Right cardiac atrium (tissue), 5 donors: Measurements from ENCODE around the gene SIAH2. TPM values are rescaled to one million over a fixed set of nuclear protein-coding genes. Genes with fewer than 3 reads are reported as not detected.

Experiments
- ATAC-seq, 2 donors: fragments of 200-7000 bp; cut with Tn5 transposase; one replicate each; pipeline versions ENCODE4 v1.8.0 to v1.9.1; 2020; ENCODE audit warnings: moderate library complexity in 2 of 2, mild to moderate bottlenecking in 1 of 2
- DNase-seq, 3 donors: peaks; one replicate each; pipeline ENCODE4 v3.0.0-alpha.2; 2020
- H3K27ac ChIP-seq: one replicate; pipeline ENCODE4 v1.5.1; 2013; ENCODE audit warnings: mild to moderate bottlenecking, low read length, control low read depth, moderate library complexity
- H3K27me3 ChIP-seq: one replicate; pipeline ENCODE4 v1.6.1; 2013; ENCODE audit not compliant: control insufficient read depth, insufficient read depth
- H3K4me1 ChIP-seq: one replicate; pipeline ENCODE4 v1.6.1; 2013; ENCODE audit warnings: low read length; ENCODE audit not compliant: control insufficient read depth, insufficient read depth
- H3K4me3 ChIP-seq: one replicate; pipeline ENCODE4 v1.5.1; 2013; ENCODE audit warnings: low read length, control low read depth
- H3K9me3 ChIP-seq: one replicate; pipeline ENCODE4 v1.6.1; 2013; ENCODE audit warnings: low read length; ENCODE audit not compliant: control insufficient read depth
- WGBS: extraction: QIAGEN DNeasy Blood & Tissue Kit; methylation state at CpG from one replicate; pipeline ENCODE4 v1.1.7; 2013; 5-methylcytosine and 5-hydroxymethylcytosine counted together
- intact Hi-C, 4 donors: fragments of 100-400 bp; cut with DNase I; formaldehyde crosslinking; loops; one replicate each; pipeline versions ENCODE4 v1.11.0 to v1.14.0; 2022 to 2023
- polyA plus RNA-seq: library from polyadenylated mRNA; stranded (reverse); fragments of 200-250 nt; gene quantifications from one replicate; pipeline ENCODE4 v1.2.3, GENCODE V29; 2013
- total RNA-seq, 4 donors: library from RNA; stranded (reverse); fragmentation: NEBNext Ultra II Directional; extraction: Animal tissue kit (Norgen Biotek cat#: 25700); gene quantifications; one replicate each; pipeline ENCODE4 v1.2.1, GENCODE V29; 2021
- donor health status: healthy with polysubstance abuse.
- donor health status: DM: no; HTN: yes; CAD: no.
- donor health status: DM: no; HTN: no; CAD: no.
- donor health status: DM: no; HTN: yes; CAD: no; lungs with severe emphysema.
- donor health status: DM: yes; HTN: yes; CAD: no.

Gene SIAH2
- total and polyA plus RNA-seq, 5 donors: 9.9 to 18.6 (median 17.9) TPM

DNA sequence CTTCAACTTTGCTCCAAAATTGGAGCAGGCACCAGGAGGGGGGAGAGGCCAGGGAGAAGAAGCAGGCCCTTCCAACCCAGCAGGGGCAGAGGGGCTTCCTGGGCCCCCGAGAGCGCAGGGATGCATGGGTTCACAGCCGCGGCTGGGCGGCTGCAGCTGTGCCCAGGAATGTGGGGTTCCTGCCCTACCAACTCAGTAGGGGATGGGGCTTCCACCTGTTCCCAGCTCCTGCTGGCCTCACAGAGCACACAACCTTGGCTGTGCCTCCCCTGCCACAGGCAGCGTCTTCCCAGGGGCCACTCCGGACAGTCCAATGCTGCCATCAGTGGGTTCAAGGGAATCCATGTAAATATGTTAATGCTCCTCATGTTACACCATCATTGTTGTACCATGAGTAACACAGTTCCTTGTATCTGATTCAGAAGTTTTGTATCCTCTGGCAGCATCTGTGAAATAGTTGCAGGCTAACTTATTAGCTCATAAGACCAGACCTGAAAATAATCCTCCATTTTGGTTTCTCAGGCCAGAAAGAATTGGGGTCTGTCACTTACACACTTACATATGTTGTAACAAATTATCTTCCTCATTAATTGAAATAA is 12.1 kb upstream of the SIAH2 start:
- intact Hi-C loops: no loop called here

GRCh38 chr3:150773616-150774192 is 10.7 kb upstream of the SIAH2 start:
- 93% methylated on average over 14 of the region's 14 CpGs for WGBS
- H3K27ac ChIP-seq: no peak overlapping the region
- intact Hi-C loops: no loop called here
- no peak for DNase-seq
- no peaks in the 10 kb centered on the region for H3K27me3 ChIP-seq
- H3K4me3 ChIP-seq: no peak overlapping the region
- H3K9me3 ChIP-seq: no peaks in the 10 kb centered on the region
- H3K4me1 ChIP-seq: peaks cover 6% of the 10 kb centered on the region
- ATAC-seq: no peak

More for the DNA sequence above, 12.1 kb upstream of the SIAH2 start:
- H3K27ac ChIP-seq: no peak overlapping the region
- WGBS: 96% methylated on average over 7 of the region's 7 CpGs
- peaks cover 6% of the 10 kb centered on the region for H3K4me1 ChIP-seq
- H3K9me3 ChIP-seq: no peaks in the 10 kb centered on the region
- H3K4me3 ChIP-seq: no peak overlapping the region
- H3K27me3 ChIP-seq: no peaks in the 10 kb centered on the region
- ATAC-seq (no peak), DNase-seq (no peak)

DNA sequence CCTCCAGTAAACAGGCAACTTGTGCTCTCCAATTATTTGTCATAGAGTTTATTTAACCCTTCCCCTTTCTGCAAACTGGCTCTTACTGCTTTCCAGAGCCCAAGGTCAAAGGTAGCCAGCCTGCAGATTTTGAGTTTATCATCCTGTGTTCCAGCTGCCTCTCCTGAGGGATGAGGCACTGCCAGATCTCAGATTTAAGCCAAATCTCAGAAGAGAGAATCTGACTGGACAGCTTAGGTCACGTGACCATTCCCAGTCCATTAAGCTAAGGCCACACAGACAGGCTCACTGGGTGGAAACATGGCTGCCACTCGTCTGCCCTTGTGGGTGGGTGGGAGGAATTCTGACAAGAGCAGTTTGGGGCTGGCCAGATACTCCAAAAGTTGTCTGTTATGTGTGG is 8.6 kb upstream of the SIAH2 start:
- ATAC-seq (no peak), DNase-seq (no peak)
- no peak overlapping the region for H3K4me3 ChIP-seq
- H3K27ac ChIP-seq: no peak overlapping the region
- no peaks in the 10 kb centered on the region for H3K9me3 ChIP-seq
- H3K4me1 ChIP-seq: peaks cover 6% of the 10 kb centered on the region
- intact Hi-C loops: no loop called here
- no peaks in the 10 kb centered on the region for H3K27me3 ChIP-seq
- 70% methylated on average over 2 of the region's 2 CpGs for WGBS

DNA sequence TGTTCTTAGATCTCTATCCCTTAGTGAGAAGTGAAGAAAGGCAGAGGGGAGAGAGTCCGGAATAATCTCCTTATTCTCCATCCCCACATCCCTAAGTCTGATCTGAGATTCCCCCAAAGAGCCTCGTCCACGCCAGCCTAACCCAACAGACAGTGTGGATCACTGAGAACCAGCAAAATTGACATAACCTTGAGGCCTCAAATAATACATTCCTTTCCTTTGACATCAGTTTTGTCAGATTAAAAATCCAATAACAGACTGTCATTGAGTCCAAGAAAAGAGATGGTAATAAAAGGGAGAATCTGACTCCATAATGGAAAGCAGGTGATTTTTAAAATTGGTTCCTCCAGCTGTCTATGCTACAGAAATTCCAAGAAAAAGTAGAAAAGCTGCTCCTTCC is 7.7 kb upstream of the SIAH2 start:
- no peaks in the 10 kb centered on the region for H3K27me3 ChIP-seq
- H3K4me3 ChIP-seq: no peak overlapping the region
- intact Hi-C loops: no loop called here
- no peaks in the 10 kb centered on the region for H3K9me3 ChIP-seq
- 75% methylated on average over 3 of the region's 3 CpGs for WGBS
- ATAC-seq (no peak), DNase-seq (no peak)
- no peak overlapping the region for H3K27ac ChIP-seq
- peaks cover 6% of the 10 kb centered on the region for H3K4me1 ChIP-seq

DNA sequence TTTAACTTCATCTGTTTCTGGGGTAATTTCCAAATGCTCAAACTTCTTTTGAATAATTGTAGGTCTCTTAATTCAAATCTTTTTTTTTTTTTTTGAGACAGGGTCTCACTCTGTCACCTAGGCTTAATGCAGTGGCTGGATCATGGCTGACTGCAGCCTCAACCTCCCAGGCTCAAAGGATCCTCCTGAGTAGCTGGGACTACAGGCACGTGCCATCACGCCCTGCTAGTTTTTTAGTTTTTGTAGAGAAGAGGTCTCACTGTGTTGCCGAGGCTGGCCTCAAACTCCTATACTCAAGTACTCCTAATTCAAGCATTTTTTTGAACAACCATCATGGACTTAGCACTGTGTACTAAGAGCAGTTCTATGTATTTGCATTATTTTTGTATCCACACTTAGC is 3.8 kb upstream of the SIAH2 start:
- WGBS: 87% methylated on average over 3 of the region's 3 CpGs
- H3K9me3 ChIP-seq: no peaks in the 10 kb centered on the region
- DNase-seq (no peak), ATAC-seq (no peak)
- H3K4me3 ChIP-seq: no peak overlapping the region
- peaks cover 6% of the 10 kb centered on the region for H3K4me1 ChIP-seq
- intact Hi-C loops: no loop called here
- no peak overlapping the region for H3K27ac ChIP-seq
- no peaks in the 10 kb centered on the region for H3K27me3 ChIP-seq

DNA sequence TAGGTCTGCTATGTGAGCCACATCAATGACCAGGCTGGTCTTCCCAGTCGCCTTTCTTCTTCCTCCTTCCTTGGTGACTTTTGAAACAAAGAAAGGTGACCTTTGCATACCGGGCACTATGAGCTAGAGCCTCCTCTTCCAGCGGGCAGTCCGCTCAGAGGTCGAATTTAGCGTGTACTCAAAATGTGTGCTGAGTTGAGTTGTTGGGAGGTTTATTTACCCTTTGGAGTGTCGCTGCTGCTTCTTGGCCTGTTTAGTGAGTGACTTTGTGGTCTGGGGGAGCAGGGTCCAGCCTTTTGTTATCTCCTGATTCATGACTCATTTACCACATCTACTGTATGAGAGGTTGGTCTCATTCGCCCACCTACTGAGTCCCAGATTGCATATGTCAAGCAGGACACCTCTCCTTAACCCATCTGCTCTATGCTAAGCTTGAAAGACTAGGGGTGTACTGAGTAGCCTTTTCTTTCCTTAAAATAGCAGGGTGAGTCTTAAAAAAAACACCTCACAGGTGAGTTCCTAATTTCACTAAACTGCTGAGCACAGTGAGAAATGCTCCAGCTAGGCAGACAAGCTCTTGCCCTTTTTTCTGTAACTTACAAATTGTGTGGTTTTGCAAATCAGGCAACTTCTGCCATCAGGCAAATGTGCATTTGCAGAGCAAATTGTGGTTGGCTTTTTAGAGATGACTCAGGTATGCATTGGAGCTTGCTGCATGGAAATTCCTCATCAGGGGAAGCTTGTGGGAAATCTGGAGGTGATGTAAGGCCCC is 3.2 kb upstream of the SIAH2 start:
- Histone ChIP-seq H3K4me3 (no peak overlapping the region), H3K27me3 (no peaks in the 10 kb centered on the region), H3K27ac (no peak overlapping the region), H3K4me1 (peaks cover 2% of the 10 kb centered on the region), H3K9me3 (no peaks in the 10 kb centered on the region)
- no peak for DNase-seq
- intact Hi-C loops: no loop called here
- WGBS: 87% methylated on average over 8 of the region's 8 CpGs
- ATAC-seq: no peak

- intact Hi-C loops: no loop called here
- Histone ChIP-seq H3K4me3 (no peak overlapping the region), H3K4me1 (no peaks in the 10 kb centered on the region), H3K27me3 (no peaks in the 10 kb centered on the region), H3K27ac (no peak overlapping the region), H3K9me3 (no peaks in the 10 kb centered on the region)
- no peak for ATAC-seq
- no peak for DNase-seq
- 97% methylated on average over 2 of the region's 2 CpGs for WGBS
Measured at GRCh38 chr3:150764967-150765366, 2.0 kb upstream of the SIAH2 start.

- no peaks in the 10 kb centered on the region for H3K27me3 ChIP-seq
- H3K27ac ChIP-seq: no peak overlapping the region
- H3K9me3 ChIP-seq: no peaks in the 10 kb centered on the region
- no peaks in the 10 kb centered on the region for H3K4me1 ChIP-seq
- H3K4me3 ChIP-seq: no peak overlapping the region
- WGBS: 52% methylated on average over 5 of the region's 5 CpGs
- no peak for ATAC-seq
- intact Hi-C loops: no loop called here
- no peak for DNase-seq
Measured at GRCh38 chr3:150764566-150764965, 1.6 kb upstream of the SIAH2 start.

- peak overlapping the region; percentile 93 for H3K4me3 ChIP-seq
- H3K27ac ChIP-seq: peak overlapping the region; percentile 98
- no peaks in the 10 kb centered on the region for H3K27me3 ChIP-seq
- peak; percentile 76 to 79 for ATAC-seq
- H3K9me3 ChIP-seq: no peaks in the 10 kb centered on the region
- peak; percentile 68 to 87 (median 82) for DNase-seq
- WGBS: 6% methylated on average over 27 of the region's 27 CpGs
- intact Hi-C loops: no loop called here
- no peaks in the 10 kb centered on the region for H3K4me1 ChIP-seq
Measured at GRCh38 chr3:150763841-150764483, 993 bp upstream of the SIAH2 start.

DNA sequence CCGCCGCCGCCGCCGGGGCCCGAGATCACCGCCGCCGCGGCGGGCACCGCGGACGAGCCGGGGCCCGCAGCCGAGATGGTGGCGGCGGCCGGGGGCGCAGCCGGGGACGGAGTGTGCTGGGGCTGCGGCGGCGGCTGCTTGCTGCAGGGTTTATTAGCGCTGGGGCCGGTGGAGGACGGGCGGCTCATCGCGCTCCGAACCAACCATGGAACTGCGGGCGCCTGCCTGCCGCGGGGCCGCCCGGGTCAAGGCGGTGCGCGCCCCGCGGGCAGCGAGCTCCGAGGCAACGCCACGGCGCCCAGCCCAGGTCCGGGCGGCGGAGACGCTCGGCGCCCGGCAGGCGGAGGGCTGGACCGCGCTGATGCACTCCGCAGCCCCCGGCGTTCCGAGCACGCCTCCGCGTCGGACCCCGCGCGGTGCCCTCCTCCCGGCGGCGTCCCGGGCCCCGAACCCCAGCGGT is 277 bp downstream of the SIAH2 start:
- ATAC-seq: no peak
- no peaks in the 10 kb centered on the region for H3K27me3 ChIP-seq
- peak overlapping the region; percentile 98 for H3K27ac ChIP-seq
- intact Hi-C loops: no loop called here
- peak overlapping the region; percentile 93 for H3K4me3 ChIP-seq
- under 1% methylated on average over 76 of the region's 76 CpGs for WGBS
- no peaks in the 10 kb centered on the region for H3K9me3 ChIP-seq
- no peaks in the 10 kb centered on the region for H3K4me1 ChIP-seq
- peak in 1 of 3 donors; percentile 27 for DNase-seq
